ENCODE measurements around the gene ART1.

- TF ChIP-seq POLR2AphosphoS5 (IDR thresholded peaks at IDR 0.05; ENCODE audit: low read depth, low read length) (no peak), POLR2A (IDR thresholded peaks at IDR 0.05; ENCODE audit: low read depth, low read length) (no peak)
Observed at GRCh38 chr11:3631331-3631730, 13.6 kb upstream of the ART1 start.

Measured in GM12892 (cell line).